Fibroblast of mammary gland (primary cell): ENCODE measurements around the gene PON2.

Experiments
- DNase-seq: peaks from one replicate; pipeline ENCODE4 v3.0.0-alpha.2; 2010; ENCODE audit warnings: low read depth
- H3K4me3 ChIP-seq: 2 replicates; pipeline ENCODE4 v1.5.1; 2011; ENCODE audit warnings: low read depth, mild to moderate bottlenecking, low read length, moderate library complexity; ENCODE audit not compliant: control insufficient read depth
- TF ChIP-seq, protein P1 (sequence below): conservative IDR thresholded peaks from 2 replicates; pipeline ENCODE4 v1.5.1; 2011; ENCODE audit warnings: low read depth, low read length, inconsistent platforms; ENCODE audit not compliant: control insufficient read depth, insufficient read depth

The PON2 gene

GRCh38 chr7:95433129-95433528 is 1.7 kb downstream of the PON2 start:
- no peak for DNase-seq
- TF ChIP-seq, protein P1, sequence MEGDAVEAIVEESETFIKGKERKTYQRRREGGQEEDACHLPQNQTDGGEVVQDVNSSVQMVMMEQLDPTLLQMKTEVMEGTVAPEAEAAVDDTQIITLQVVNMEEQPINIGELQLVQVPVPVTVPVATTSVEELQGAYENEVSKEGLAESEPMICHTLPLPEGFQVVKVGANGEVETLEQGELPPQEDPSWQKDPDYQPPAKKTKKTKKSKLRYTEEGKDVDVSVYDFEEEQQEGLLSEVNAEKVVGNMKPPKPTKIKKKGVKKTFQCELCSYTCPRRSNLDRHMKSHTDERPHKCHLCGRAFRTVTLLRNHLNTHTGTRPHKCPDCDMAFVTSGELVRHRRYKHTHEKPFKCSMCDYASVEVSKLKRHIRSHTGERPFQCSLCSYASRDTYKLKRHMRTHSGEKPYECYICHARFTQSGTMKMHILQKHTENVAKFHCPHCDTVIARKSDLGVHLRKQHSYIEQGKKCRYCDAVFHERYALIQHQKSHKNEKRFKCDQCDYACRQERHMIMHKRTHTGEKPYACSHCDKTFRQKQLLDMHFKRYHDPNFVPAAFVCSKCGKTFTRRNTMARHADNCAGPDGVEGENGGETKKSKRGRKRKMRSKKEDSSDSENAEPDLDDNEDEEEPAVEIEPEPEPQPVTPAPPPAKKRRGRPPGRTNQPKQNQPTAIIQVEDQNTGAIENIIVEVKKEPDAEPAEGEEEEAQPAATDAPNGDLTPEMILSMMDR = no peak
- no peak overlapping the region for H3K4me3 ChIP-seq

DNA sequence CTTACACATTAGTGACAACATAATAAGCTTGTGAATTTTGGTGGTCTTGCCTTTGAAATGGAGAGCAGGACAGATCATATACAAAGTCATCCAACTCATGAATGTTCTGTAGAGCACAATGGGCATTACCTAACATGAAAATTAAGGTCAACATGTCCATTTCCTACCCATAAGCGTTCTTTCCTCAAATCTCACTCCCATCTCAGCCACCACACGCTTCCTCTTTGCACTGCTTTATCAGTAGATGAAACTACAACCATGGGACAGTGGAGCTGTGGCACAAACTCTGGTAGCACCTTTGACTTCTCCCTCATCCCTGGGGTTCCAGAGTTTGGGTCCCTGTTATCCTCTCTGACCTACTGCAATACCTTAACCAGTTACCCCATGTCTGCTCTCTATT is 2.2 kb downstream of the PON2 start:
- TF ChIP-seq, protein P1 = no peak
- no peak overlapping the region for H3K4me3 ChIP-seq
- no peak for DNase-seq

- TF ChIP-seq, protein P1 = no peak
- peak; percentile 84 for DNase-seq
- H3K4me3 ChIP-seq = no peak overlapping the region
Measured at GRCh38 chr7:95430864-95431263, 4.0 kb downstream of the PON2 start.

GRCh38 chr7:95429241-95429990 is 5.4 kb downstream of the PON2 start:
- no peak overlapping the region for H3K4me3 ChIP-seq
- no peak for DNase-seq
- TF ChIP-seq, protein P1 = no peak

DNA sequence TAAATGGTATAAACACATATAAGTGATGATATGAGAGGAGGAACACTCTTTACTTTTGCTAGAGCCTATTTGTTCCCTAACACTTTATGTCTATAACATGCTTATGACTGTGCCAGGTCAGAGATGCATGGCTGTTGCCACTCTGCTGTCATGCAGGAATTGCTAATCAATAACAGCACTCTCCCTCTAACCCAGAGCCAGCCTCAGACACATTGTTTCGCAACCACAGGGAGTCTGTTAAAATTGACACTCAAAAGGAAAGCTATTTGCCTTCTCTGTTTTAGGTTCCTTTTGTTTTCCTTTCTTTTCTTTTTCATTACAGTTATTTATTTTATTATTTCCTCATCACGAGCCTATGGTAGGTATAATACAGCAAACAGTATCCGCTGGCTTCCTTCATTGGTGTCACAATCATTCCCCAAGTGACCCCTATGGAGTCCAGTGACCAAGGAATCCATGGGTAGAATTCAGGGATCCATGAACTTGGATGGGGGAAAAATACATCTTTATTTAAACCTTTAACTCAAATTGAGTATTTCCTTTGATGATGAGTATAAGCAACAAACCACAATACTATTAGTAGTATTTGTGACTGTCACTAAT is 6.8 kb downstream of the PON2 start:
- DNase-seq = no peak
- TF ChIP-seq, protein P1 = no peak
- no peak overlapping the region for H3K4me3 ChIP-seq

DNA sequence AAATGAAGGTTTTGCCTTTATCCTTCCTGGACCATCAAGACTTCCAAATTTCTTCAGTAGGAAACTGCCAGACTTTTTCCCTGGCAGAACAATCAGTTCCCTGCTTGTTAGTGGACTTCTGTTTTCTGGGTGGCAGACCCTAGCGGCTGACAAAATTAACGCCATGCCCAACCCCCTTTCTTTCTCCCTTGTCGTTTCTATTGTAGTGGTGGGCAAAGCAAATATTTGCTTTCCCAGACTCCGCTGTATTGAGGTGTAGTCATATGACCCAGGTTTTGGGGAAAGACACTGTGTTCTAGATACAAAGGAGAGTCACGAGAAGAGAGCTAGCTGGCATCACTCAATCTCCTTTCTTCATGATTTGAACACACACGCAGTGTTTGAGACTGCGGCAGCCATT is 7.7 kb downstream of the PON2 start:
- DNase-seq = no peak
- TF ChIP-seq, protein P1 = no peak

More for the DNA sequence above, 7.7 kb downstream of the PON2 start:
- no peak overlapping the region for H3K4me3 ChIP-seq
